HG03460 (cell line): Measurements from ENCODE around the gene BRSK1.

ENCODE experiments used
- ATAC-seq: cut with Tn5 transposase; IDR thresholded peaks from one replicate; pipeline ENCODE4 v1.9.1; 2021; ENCODE audit not compliant: unreplicated experiment

Gene BRSK1

DNA sequence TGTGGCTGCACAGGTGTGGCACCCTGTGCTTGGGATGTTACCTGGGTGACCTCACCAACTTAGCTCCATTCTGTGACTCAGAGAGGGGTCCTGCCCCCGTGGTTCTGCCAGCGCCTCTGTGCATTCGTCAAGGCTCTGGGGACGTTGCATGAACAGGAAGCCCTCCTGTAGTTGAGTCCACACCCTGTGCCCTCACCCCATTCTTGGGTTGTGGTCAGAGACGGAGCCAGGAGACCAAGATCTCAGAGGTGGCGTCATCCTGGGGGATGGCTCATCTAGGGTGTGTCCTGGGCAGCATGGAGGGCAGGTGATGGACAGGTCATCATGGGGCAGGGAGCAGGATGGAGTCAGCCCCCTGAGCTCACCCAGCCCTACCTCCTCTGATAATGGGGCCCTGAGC is 68.2 kb downstream of the BRSK1 start:
- no peak for ATAC-seq

DNA sequence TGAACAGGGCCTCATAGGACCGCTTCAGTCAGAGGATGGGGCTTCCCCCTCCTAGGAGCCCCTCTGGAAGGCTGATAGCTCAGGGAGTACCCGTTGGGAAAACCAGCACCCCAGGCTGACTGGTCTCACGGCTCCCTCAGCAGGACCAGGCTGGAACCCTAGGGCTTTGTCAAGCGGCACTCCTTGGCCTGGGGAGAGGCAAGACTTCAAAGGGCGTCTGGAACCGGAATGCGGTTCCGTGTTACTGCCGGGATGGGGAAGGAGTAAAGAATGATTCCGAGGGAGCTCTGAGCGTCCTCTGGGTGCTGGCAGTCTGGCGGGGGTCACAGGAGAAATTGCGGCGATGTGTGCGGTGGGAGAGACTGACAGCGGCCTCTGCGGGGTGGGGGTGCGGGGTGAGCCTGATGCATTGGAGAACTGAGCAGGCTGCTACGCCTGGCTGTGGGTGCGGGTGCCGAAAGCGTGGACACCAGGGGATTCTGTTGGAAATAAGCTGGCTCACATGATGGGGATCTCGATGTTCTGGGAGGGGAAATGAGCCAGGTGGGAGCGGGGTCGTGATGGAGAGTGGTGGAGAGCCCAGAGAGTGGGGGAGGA is 68.8 kb downstream of the BRSK1 start:
- no peak for ATAC-seq

GRCh38 chr19:55353356-55353802 is 69.6 kb downstream of the BRSK1 start:
- no peak for ATAC-seq

DNA sequence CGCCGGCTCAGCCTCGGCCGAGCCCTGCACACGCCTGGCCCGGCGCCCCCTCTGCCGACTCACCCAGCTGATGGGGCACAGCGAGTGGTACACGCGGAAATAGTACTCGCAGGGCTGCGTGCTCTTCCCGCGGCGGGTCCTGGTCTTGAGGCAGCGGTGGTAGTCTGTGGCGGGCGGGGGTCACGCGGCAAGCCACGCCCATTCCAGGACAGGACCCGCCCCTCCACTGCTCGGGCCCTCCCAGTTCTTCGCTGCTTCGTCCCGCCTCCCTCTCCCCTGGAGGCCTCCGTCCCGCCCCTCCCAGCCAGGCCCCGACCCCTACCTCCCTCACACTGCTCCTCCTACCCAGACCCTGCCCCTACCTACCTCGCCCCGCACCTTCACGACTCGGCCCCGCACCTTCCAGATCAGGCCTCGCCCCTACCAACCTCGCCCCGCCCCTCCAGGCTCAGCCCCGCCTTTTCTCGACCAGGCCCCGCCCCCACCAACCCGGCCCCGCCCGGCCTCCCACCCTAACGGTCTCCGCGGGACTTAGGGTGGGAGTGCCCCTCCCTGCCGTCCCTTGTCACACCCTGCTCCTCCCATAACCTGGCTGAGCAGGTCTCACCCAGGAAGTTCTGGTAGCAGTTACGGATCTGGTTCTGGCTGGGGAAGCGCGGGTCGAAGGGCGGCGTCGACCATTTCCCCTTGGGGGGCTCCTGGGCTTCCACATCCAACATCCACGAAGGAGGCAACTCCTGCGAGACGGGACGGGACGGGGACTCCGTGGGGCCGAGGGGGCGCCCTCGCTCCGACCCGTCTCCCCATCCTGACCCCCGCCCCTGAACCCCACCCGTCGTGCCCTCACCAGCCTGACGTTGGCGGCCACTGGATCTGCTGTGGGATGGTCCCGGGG is 70.3 kb downstream of the BRSK1 start:
- ATAC-seq: no peak

DNA sequence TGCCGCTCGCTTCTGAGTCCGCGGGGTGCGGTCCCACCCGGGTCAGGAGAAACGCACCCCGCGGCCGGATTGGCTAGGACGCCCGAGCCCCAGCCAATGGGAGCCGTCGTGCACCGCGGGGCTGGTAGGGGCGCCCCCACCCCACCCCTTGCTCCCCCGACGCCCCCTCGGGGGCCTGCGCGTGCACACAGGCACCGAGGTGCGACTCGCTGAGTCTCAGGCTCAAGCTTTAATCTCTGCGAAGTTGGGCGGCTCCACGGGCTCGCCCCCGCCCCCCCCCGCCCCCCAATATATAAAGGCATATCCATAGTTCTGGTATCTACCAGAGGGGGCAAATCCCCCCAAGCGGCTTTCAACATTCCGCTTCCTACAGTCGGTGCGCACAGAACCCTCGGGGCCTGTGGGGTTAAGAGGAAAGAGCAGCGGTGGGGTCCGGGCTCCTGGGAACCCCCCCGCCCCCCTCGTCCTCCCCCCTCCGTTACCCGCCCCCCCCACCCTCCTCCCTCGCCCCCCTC is 71.0 kb downstream of the BRSK1 start, which contains the start of gene COX6B2:
COX6B2 (minus strand) TSS at position 22 of the 515 bp plus-strand sequence. CDS start 198 bp downstream, outside the sequence.
- no peak for ATAC-seq

DNA sequence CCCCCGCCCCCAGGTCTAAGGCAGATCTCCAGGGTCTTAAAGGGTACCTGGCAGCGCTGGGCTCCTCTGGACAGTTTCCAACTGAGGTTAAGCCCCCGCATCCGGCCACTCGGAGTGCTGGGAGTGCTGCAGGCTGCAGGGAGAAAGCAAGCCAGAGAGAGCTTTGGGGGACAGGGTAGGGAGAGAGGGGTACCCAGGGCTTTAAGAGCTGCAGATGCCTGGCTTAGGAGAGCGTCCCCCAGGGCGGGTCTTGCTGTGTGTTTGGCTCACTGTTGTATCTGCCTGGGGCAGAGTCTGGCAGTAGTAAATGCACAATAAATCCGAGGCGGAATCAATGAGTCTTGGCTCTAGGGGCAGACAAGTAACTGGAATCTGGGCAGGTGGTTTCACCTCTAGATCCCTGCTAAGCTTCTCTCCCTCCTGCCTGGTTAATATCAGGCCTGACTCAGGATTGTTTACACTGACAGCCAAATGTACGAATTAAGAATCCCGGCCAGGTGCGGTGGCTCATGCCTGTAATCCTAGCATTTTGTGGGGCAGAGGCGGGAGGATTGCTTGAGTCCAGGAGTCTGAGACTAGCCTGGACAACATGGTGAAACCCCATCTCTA is 71.5 kb downstream of the BRSK1 start:
- ATAC-seq: no peak

- ATAC-seq: no peak
Observed at GRCh38 chr19:55358493-55358892, 74.7 kb downstream of the BRSK1 start.

GRCh38 chr19:55358943-55359908 is 75.4 kb downstream of the BRSK1 start:
- ATAC-seq: no peak

DNA sequence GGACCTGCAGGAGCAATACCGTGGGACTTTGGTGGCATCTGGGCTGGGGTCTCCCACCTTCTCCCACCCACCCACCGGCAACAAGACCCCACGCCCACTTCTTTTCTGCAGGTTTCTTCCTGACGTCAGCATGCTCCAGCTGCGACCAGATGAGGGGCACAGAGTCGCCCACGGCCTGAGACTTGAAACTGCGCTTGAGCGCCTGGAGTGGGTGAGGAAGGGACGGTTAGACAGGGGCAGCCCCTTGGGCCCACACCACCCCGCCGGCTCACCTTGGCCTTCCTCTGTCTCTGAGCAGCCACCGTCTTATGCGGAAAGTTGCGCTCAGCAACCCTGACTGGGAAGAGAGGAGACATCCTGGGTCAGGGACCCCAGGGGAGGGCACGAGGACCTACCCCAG is 77.1 kb downstream of the BRSK1 start:
- ATAC-seq: no peak
